Glomerular visceral epithelial cell (primary cell): ENCODE data around the gene BRD9.
"Not testable (repeated sequence)": the region's sequence is repeated elsewhere in the genome, so short reads cannot be mapped to it uniquely, and the experiment has no call there.

Experiments
- DNase-seq: peaks from one replicate; pipeline ENCODE4 v3.0.0-alpha.2; 2016; ENCODE audit errors: extremely low spot score

The BRD9 gene

DNA sequence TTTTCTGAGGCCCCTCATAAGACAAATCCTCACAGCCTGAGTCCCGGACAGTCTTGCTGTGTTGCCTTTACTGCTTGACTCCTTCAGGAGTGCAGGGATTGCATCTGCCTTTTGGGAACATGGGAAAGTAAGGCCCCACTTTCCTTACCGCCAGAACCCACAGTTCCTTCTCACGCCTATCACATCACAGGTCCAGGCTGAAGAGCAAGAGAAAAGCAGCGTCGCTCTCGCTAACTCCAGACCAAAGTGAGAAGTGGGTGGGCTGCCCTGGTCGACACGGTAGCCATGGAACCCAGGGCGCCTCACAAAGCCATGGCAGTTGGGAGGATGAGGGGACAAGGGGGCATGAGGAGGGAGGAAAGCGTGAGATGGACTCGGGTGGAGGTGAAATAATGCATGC is 33.9 kb downstream of the BRD9 start:
- DNase-seq = no peak

DNA sequence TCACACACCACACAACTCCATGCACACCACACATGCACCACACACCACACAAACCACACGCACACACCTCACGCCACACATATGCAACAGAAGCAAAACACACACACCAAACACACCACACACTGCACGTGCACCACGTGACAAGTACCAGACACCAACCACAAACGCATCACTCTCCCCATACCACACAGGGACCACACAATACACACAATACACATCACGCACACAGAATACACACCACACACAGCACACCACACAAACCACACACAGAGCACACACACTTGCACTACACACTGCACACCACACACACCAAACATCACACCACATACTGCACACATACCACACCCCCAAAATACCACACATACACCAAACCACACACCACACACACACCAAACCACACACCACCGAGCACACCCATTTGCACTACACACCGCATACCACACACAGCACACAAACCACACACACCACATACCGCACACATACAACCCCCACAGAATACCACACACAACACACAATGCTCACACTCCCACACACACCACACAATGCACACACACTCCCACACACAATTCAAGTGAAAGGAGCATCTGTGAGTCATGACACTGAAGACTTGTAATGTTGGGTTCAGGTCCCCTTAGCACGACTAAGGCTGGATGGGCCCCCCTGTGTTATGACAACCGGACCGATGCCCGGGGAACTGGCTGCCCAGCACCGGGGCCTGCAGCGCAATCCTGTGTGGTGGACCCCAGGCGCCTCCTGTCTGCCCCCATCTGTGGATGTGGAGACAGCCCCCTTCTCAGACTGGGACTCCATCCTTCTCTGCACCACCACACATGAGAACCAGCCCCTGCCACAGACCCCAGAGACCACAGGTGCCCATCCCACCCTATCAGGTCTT is 35.8 kb downstream of the BRD9 start:
- DNase-seq = no peak

DNA sequence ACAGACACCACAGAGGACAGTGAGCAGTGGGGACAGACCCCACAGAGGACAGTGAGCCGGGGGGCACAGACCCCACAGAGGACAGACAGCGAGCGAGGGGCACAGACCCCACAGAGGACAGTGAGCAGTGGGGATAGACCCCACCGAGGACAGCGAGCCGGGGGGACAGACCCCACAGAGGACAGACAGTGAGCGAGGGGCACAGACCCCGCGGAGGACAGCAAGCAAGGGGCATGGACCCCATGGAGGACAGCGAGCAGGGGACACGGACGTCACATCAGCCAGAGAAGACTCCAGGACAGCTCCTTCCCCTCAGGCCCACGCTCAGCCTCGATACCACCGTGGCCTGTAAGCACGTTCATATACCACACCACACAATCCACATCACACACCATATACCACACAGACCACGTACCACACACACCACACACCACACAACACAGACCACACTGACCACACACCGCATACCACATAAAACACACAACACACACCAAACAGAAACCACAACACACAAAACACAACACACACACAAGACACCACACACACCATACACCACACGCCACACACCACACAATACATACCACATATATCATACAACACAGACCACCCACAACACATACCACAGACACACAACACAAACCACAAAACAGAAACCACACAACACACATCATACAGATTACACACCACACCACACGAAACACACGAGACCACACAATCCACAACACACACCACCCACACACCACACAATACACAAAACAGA is 36.6 kb downstream of the BRD9 start:
- no peak for DNase-seq

DNA sequence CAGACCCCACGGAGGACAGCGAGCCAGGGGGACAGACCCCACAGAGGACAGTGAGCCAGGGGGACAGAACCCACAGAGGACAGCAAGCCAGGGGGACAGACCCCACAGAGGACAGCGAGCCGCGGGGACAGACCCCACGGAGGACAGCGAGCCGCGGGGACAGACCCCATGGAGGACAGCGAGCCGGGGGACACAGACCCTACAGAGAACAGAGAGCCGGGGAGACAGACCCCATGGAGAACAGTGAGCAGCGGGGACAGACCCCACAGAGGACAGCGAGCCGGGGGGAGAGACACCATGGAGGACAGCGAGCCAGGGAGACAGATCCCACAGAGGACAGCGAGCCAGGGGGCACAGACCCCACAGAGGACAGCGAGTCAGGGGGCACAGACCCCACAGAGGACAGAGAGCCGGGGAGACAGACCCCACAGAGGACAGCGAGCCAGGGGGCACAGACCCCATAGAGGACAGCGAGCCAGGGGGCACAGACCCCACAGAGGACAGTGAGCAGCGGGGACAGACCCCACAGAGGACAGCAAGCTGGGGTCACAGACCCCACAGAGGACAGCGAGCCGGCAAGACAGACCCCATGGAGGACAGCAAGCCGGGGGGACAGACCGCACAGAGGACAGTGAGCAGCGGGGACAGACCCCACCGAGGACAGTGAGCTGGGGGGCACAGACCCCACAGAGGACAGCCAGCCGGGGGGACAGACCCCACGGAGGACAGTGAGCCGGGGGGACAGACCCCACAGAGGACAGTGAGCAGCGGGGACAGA is 37.4 kb downstream of the BRD9 start:
- DNase-seq = no peak

DNA sequence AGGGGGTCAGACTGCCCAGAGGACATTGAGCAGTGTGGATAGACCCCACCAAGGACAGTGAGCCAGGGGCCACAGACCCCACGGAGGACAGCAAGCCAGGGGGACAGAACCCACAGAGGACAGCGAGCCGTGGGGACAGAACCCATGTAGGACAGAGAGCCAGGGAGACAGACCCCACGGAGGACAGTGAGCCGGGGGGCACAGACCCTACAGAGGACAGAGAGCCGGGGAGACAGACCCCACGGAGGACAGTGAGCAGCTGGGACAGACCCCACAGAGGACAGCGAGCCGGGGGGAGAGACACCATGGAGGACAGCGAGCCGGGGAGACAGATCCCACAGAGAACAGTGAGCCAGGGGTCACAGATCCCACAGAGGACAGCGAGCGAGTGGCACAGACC is 38.4 kb downstream of the BRD9 start:
- no peak for DNase-seq

DNA sequence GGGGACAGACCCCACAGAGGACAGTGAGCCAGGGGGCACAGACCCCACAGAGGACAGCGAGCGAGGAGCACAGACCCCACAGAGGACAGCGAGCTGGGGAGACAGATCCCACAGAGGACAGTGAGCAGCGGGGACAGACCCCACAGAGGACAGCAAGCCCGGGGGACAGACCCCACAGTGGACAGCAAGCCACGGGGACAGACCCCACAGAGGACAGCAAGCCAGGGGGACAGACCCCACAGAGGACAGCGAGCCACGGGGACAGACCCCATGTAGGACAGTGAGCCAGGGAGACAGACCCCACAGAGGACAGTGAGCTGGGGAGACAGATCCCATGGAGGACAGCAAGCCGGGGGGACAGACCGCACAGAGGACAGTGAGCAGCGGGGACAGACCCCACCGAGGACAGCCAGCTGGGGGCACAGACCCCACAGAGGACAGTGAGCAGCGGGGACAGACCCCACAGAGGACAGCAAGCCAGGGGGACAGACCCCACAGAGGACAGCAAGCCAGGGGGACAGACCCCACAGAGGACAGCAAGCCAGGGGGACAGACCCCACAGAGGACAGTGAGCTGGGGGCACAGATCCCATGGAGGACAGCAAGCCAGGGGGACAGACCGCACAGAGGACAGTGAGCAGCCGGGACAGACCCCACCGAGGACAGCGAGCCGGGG is 39.0 kb downstream of the BRD9 start:
- not testable (repeated sequence) for DNase-seq

DNA sequence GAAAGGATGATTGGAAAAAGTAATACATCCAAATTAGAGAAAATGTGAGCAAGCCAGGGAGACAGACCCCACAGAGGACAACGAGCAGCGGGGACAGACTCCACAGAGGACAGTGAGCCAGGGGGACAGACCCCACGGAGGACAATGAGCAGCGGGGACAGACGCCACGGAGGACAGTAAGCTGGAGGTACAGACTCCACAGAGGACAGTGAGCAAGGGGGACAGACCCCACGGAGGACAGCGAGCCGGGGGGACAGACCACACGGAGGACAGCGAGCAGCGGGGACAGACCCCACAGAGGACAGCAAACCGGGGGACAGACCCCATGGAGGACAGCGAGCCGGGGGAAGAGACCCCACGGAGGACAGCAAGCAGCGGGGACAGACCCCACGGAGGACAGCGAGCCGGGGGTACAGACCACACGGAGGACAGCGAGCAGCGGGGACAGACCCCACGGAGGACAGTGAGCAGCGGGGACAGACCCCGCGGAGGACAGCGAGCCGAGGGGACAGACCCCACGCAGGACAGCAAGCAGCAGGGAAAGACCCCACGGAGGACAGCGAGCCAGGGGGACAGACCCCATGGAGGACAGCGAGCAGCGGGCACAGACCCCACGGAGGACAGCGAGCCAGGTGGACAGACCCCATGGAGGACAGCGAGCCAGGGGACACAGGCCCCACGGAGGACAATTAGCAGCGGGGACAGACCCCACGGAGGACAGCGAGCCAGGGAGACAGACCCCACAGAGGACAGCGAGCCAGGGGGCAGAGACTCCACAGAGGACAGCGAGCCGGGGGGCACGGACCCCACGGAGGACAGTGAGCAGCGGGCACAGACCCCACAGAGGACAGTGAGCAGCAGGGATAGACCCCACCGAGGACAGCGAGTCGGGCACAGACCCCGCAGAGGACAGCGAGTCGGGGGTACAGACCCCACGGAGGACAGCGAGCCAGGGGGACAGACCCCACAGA is 39.9 kb downstream of the BRD9 start:
- DNase-seq = no peak

DNA sequence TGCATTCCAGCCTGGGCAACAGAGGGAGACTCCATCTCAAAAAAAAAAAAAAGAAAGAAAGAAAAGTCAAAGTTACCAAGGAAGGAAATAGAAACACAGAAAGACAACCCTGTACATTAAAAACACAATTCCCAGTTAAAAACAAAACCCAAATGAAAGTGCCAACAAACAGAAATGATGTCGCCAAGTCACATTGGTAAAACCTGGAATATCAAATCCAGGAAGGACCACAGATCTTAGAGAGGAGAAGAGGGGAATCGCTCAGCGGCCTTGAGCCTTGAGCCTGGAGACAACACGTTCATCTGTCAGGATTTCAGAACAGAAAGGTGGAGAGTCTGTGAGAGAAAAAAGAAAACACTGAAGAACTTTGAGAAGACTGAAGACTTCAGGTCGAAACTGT is 40.6 kb downstream of the BRD9 start:
- DNase-seq = no peak

DNA sequence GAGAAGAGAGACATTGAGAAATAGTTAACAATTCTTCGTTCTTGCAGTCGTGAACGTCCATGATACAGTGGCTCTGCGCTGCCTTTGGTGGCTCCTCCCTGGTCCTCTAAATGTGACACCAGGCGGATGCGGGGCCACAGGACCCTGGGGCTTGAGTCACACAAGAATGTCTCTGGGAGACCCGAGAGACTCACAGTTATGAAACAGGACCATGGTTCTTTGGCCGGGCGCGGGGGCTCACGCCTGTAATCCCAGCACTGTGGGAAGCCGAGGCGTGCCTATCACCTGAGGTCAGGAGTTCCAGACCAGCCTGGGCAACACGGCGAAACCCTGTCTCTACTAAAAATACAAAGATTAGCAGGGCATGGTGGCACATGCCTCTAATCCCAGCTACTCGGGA is 41.0 kb downstream of the BRD9 start:
- DNase-seq = no peak

DNA sequence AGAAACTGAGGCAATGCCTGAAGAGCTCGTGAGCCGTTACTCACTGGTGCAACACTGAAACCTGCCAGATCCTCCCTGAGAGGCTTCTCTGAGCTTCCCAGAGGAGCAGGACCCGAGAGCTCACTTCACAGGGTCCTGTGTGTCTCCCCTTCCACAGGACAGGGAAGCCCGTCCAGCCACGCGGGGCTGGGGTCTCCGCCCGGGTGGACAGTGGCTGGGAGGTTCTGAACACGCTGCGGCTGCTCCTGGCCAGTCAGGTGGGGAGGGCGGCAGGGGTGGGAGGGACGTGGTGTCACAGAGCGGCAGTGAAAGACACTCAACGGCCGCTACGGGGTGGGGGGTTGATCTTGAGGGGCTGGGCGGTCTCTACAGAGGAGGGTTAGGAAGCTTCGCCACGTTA is 41.5 kb downstream of the BRD9 start:
- no peak for DNase-seq

DNA sequence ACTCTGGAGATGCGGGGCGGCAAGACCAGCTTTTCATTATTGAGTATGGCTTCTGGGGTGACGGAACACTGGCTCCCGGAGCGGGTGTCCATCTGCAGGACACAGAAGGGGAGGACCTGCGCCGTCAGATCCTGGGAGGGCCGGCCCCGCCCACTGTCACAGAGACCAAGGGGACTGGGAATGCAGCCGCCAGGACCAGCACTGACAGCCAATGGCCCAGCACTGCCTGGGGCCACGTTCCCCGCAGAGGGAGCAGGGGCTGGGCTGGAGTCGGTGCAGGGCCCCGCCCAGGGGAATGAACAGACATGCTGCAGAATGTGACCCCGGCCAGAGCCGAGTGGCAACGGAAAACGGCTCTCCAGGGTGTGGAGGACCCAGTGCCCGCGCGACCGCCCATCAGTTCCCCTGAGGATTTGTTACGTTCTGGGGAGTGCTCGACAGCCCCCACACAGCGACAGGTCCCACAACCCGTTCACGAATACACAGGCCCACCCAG is 42.0 kb downstream of the BRD9 start, which contains the start of gene ZDHHC11:
Gene ZDHHC11, minus strand, starts transcription at position 476 of the 496 bp plus-strand sequence. Its CDS starts 384 bp downstream, at position 92.
- DNase-seq = no peak

DNA sequence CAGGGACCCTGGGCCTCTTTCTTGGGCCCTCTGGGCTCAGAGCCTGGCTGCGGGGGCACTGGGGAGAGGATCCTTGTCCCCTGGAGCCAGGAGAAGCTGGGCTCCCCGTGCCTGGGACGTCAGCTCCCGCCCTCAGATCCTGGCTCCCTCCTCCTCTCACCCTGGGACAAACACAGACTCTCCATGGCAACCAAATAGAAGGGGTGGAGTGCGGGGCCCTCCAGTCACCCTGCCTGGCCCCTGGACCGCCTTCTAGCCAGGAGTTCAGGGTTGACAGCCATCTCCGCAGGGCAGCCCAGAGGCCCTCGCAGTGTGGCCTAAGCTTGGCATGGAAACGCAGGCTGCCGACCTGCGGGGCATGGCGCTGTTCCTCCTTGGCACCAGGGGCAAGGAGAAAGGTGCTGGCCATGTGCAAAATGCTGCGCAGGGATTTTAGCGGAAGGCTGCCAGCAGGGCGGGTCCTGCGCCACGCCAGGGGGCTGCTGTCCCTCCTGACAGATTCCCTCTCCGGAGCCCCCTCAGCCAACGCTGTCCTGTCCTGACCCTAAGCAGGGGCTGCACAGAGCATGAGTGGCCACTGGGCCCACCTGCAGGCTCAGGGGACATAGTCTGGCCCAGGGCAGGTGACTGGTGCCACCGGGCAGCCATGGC is 42.8 kb downstream of the BRD9 start:
- DNase-seq = no peak

DNA sequence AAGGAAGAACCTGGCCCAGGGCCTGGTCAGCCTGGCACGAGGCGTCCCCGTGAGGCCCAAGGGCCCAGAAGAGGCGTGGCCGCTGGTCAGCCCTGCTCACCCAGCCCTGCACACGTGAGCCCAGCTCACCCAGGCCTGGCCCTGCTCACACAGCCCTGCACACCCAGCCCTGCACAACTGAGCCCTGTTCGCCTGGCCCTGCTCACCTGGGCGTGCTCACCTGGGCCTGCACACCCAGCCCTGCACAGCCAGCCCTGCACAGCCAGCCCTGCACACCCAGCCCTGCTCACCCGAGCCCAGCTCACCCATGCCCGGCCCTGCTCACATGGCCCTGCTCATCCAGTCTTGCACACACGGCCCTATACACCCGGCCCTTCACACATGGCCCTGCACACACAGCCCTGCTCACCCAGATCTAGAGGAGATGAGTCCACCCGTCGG is 43.9 kb downstream of the BRD9 start:
- no peak for DNase-seq

DNA sequence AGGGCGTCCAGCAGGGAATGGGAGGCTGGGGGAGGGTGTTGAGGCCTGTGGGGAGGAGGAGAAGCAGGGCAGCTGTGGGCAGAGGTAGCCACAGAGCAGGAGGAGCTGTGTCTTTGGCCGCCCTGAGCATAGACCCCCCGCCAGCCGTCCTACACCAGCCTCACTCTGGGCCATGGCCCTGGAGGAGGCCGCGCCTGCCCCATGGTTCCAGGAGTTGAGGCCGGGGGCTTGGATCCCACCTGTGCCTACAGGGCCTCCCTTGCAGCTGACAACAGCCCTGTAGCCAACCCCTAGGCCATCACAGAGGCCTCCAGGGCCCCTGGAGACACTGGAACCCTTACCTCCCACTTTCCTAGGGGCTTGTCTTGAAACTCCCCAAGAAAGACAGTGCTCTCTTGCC is 44.9 kb downstream of the BRD9 start:
- not testable (repeated sequence) for DNase-seq

DNA sequence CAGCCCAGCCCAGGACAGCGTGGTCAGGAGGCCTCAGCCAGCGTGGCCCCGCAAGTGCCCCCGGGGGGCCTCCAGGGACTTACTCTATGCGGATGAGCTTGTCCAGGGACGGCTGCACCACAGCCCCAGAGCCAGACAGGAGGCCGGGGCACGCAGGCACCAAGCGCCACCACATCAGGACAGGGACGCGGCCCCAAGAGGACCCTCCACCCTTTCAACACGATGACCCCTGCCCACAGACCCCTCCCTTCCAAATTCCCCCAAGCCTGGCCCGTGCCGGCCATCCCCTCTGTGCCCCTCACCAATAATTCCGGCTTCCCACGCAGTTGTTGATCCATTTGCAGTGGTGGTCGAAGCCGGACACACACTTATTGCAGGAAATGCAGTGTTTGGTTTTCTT is 45.4 kb downstream of the BRD9 start:
- not testable (repeated sequence) for DNase-seq

DNA sequence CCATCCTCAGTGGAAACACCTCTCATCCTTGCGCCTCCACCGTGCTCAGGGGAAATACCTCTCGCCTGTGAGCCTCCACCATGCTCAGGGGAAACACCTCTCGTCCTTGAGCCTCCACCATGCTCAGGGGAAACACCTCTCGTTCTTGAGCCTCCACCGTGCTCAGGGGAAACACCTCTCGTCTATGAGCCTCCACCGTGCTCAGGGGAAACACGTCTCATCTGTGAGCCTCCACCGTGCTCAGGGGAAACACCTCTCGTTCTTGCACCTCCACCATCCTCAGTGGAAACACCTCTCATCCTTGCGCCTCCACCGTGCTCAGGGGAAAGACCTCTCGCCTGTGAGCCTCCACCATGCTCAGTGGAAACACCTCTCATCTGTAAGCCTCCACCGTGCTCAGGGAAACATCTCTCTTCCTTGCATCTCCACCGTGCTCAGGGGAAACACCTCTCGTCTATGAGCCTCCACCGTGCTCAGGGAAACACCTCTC is 46.0 kb downstream of the BRD9 start:
- DNase-seq = not testable (repeated sequence)

DNA sequence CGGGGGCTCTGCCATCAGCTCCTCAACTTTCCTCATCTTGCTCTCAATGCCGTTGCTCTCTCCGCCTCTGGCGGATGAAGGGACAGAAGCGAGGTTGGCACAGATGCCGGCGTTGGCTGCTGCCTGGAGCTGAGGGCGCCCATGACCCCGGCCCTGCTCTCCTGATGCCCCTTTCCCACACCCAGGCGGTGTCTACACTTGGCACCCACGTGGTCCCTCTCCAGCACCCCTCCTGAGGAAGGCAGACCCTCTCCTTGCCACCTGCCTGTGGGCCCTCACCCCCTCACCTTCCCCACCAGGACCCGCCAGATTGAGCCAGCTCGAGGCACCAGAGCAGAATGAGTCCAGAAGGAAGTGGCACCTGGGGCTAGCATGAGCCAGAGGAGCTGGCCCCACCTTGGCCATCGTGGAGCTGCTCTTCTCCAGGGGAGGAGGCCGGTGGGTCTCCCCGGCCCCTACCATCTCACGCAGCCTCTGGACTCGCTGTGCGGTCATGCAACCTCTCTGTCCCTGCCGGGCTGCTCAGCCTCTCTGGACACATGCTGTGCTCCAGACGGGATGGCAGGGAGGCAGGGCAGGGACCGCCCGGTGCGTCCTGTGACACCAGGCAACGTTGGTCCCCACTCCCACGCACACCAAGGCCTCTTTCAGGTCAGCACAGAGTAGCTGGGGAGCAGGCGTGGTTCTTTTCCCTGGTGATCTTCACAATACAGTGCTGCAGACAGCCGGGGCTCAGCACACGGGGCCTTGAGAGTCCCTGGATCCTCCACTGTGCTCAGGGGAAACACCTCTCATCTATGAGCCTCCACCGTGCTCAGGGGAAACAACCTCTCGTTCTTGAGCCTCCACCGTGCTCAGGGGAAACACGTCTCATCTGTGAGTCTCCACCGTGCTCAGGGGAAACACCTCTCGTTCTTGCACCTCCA is 46.7 kb downstream of the BRD9 start:
- DNase-seq = not testable (repeated sequence)

DNA sequence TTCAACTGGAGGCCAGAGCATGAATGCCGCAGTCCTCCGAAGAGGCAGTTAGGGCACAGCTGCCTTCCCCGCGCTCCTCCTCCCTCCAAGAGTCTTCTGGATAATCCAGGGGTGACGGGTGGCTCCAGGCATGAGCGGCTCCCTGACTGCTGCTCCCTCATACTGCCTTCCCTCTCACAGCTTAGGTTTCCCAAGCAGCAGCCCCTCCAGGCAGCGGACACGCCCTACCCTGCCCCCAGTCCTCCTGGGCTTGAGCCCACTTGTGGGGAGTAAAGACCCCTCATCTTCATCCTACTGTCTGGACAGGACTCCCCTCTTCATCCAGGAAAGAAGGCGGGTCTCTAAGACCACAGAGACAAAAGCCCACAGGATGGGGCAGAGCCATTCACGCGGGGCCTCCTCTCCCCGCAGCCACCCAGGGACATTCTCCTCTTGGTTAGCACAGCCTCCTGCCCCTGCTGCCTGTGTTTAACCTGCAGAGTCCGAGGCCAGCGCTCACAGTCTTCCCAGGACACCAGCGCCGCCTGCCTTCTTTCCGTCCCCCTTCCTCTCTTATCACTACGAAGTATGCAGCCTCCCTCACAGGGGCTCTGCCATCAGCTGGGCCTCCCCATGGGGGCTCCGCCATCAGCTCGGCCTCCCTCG is 47.4 kb downstream of the BRD9 start:
- not testable (repeated sequence) for DNase-seq
